DND-41 (cell line): ENCODE measurements around the gene EIF6.
A peak's percentile ranks its signal among the peaks of the same experiment; 100 is the strongest.

Experiments used
- ATAC-seq: fragments of 200-7000 bp; cut with Tn5 transposase; 3 replicates; pipeline ENCODE4 v1.9.1; 2021; ENCODE audit warnings: low read depth; ENCODE audit not compliant: insufficient read depth
- DNase-seq: peaks from one replicate; pipeline ENCODE4 v3.0.0-alpha.2; 2020
- H2AFZ ChIP-seq: 2 replicates; pipeline ENCODE4 v1.6.0; 2012; ENCODE audit warnings: low read depth, low read length
- H3K27ac ChIP-seq: 2 replicates; pipeline ENCODE4 v1.5.1; 2012; ENCODE audit warnings: low read length, inconsistent platforms
- H3K27me3 ChIP-seq: fragments of 200-600 bp; sonication (generic); 2 replicates; pipeline ENCODE4 v1.6.0; 2012; ENCODE audit warnings: low read length, mild to moderate bottlenecking, inconsistent platforms; ENCODE audit not compliant: insufficient read depth, poor library complexity
- H3K36me3 ChIP-seq: 2 replicates; pipeline ENCODE4 v1.5.1; 2012; ENCODE audit warnings: low read length, inconsistent platforms; ENCODE audit not compliant: insufficient read depth
- H3K4me1 ChIP-seq: 2 replicates; pipeline ENCODE4 v1.5.1; 2012; ENCODE audit warnings: mild to moderate bottlenecking, low read length; ENCODE audit not compliant: insufficient read depth
- H3K4me2 ChIP-seq: 2 replicates; pipeline ENCODE4 v1.6.0; 2012; ENCODE audit warnings: mild to moderate bottlenecking, moderate library complexity, low read length, inconsistent platforms; ENCODE audit not compliant: insufficient read depth
- H3K4me3 ChIP-seq, 2 experiments: fragments of 200-600 bp in 1 of 2; shearing (Covaris generic) in 1 of 2; 2 replicates each; pipeline ENCODE4 v1.5.1; 2012 to 2016; ENCODE audit warnings: inconsistent platforms in 2 of 2, low read length in 2 of 2, mild to moderate bottlenecking in 2 of 2, low read depth in 1 of 2, moderate library complexity in 1 of 2
- H3K79me2 ChIP-seq: 2 replicates; pipeline ENCODE4 v1.6.0; 2012; ENCODE audit warnings: low read length, inconsistent platforms; ENCODE audit not compliant: insufficient read depth
- H3K9ac ChIP-seq: 2 replicates; pipeline ENCODE4 v1.6.0; 2012; ENCODE audit warnings: low read depth, mild to moderate bottlenecking, inconsistent platforms, low read length, moderate library complexity
- H3K9me3 ChIP-seq: 2 replicates; pipeline ENCODE4 v1.5.1; 2012; ENCODE audit warnings: low read length, moderate library complexity, mild to moderate bottlenecking, inconsistent platforms; ENCODE audit not compliant: insufficient read depth, severe bottlenecking
- H4K20me1 ChIP-seq: 2 replicates; pipeline ENCODE4 v1.6.0; 2012; ENCODE audit warnings: low read length; ENCODE audit not compliant: insufficient read depth
- EZH2 ChIP-seq: IDR thresholded peaks from 3 replicates; pipeline ENCODE4 v1.6.1; 2012; ENCODE audit warnings: borderline replicate concordance, low read depth, mild to moderate bottlenecking, moderate library complexity, low read length, inconsistent platforms; ENCODE audit not compliant: severe bottlenecking
- TF ChIP-seq, protein P1 (sequence below): IDR thresholded peaks from 2 replicates; pipeline ENCODE4 v1.5.1; 2012; ENCODE audit warnings: borderline replicate concordance, low read length, moderate library complexity, mild to moderate bottlenecking; ENCODE audit not compliant: poor library complexity, severe bottlenecking; ENCODE audit errors: extremely low read depth

The EIF6 gene

GRCh38 chr20:35285806-35286076 lies 1.2 kb upstream of the EIF6 start:
- H3K4me2 ChIP-seq = no peak overlapping the region
- DNase-seq (no peak), ATAC-seq (no peak)
- H3K36me3 ChIP-seq = peaks cover 4% of the 10 kb centered on the region
- TF ChIP-seq EZH2 = no peak
- TF ChIP-seq, protein P1, sequence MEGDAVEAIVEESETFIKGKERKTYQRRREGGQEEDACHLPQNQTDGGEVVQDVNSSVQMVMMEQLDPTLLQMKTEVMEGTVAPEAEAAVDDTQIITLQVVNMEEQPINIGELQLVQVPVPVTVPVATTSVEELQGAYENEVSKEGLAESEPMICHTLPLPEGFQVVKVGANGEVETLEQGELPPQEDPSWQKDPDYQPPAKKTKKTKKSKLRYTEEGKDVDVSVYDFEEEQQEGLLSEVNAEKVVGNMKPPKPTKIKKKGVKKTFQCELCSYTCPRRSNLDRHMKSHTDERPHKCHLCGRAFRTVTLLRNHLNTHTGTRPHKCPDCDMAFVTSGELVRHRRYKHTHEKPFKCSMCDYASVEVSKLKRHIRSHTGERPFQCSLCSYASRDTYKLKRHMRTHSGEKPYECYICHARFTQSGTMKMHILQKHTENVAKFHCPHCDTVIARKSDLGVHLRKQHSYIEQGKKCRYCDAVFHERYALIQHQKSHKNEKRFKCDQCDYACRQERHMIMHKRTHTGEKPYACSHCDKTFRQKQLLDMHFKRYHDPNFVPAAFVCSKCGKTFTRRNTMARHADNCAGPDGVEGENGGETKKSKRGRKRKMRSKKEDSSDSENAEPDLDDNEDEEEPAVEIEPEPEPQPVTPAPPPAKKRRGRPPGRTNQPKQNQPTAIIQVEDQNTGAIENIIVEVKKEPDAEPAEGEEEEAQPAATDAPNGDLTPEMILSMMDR = no peak
- H3K27me3 ChIP-seq = peaks cover 10% of the 10 kb centered on the region
- H3K4me1 ChIP-seq = peaks cover 22% of the 10 kb centered on the region
- H3K27ac ChIP-seq = no peak overlapping the region
- H3K79me2 ChIP-seq = peaks cover 20% of the 10 kb centered on the region
- H3K4me3 ChIP-seq = no peak overlapping the region
- no peak overlapping the region for H3K9ac ChIP-seq
- no peaks in the 10 kb centered on the region for H4K20me1 ChIP-seq
- H3K9me3 ChIP-seq = no peaks in the 10 kb centered on the region
- no peak overlapping the region for H2AFZ ChIP-seq

DNA sequence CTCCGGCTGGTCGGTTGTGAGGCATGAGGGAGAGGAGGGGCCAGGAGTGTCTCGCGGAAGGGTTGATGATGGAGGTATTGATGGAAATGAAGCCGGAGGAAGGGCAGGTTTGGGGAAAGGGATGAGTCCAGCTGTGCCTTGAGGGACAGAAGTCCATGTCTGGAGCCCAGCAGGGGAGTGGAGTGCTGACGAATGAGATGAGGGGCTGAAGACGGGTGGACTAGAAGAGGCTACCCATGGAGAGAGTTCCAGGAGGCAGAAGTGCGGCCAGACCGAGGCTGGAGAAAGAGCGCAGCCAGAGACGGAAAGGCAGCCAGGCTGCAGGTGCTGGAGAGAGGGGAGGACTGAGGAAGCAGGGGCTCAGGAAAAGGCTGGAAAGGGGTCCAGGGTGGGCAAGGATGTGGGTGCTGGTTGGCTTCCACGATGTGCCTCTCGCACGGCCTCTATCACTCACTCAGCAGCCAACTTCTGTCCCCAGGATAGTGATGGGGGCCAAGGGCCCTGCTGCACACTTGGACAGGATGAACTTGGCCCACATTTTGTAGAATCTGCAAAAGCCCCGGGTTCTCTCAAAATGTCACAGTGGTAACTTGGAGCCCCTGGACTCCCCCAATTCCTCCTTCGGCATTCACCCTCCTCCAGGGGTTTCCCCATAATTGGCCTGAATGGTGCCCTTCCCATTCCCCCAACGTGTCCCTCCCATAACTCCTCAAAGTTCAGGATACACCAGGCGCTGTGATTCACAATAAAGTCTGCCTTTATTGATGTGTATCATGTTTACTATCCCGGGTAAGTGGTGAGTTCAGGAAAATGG lies 627 bp upstream of the EIF6 start:
- H3K79me2 ChIP-seq = peaks cover 20% of the 10 kb centered on the region
- no peak for TF ChIP-seq EZH2
- TF ChIP-seq, protein P1 = no peak
- H3K4me1 ChIP-seq = peaks cover 22% of the 10 kb centered on the region
- H4K20me1 ChIP-seq = peaks cover 3% of the 10 kb centered on the region; the same call in 1 of the 2 replicates
- H3K4me3 ChIP-seq = peak overlapping the region; percentile 53 to 66; a peak in 3 of 4 replicates
- peak overlapping the region; percentile 74 for H3K4me2 ChIP-seq
- DNase-seq = no peak
- peak overlapping the region; percentile 55 for H3K27ac ChIP-seq
- H3K27me3 ChIP-seq = peaks cover 10% of the 10 kb centered on the region
- H2AFZ ChIP-seq = peak overlapping the region; percentile 82
- peaks cover 10% of the 10 kb centered on the region for H3K36me3 ChIP-seq
- H3K9me3 ChIP-seq = no peaks in the 10 kb centered on the region
- ATAC-seq = no peak; the same call in 1 of the 3 replicates
- H3K9ac ChIP-seq = peak overlapping the region; percentile 77

- Histone ChIP-seq H2AFZ (peak overlapping the region; percentile 82), H3K36me3 (peaks cover 25% of the 10 kb centered on the region), H3K4me2 (peak overlapping the region; percentile 74), H3K4me1 (peaks cover 22% of the 10 kb centered on the region), H3K4me3 (peak overlapping the region; percentile 53 to 66), H3K79me2 (peaks cover 20% of the 10 kb centered on the region), H4K20me1 (peaks cover 7% of the 10 kb centered on the region; the same call in 1 of the 2 replicates), H3K9ac (peak overlapping the region; percentile 77), H3K27ac (peak overlapping the region; percentile 55), H3K9me3 (no peaks in the 10 kb centered on the region), H3K27me3 (peaks cover 10% of the 10 kb centered on the region)
- no peak; the same call in 2 of the 3 replicates for ATAC-seq
- DNase-seq = peak; percentile 45
- TF ChIP-seq, protein P1 = no peak
- no peak for TF ChIP-seq EZH2
These were observed 918 bp downstream of the EIF6 start for GRCh38 chr20:35283441-35284266.
